Measurements from ENCODE around the gene RASGEF1C.
"Not testable (repeated sequence)": the region's sequence is repeated elsewhere in the genome, so short reads cannot be mapped to it uniquely, and the experiment has no call there.

RASGEF1C gene

GRCh38 chr5:180098991-180099732 is 109.8 kb downstream of the RASGEF1C start:
- DNase-seq = no peak

DNA sequence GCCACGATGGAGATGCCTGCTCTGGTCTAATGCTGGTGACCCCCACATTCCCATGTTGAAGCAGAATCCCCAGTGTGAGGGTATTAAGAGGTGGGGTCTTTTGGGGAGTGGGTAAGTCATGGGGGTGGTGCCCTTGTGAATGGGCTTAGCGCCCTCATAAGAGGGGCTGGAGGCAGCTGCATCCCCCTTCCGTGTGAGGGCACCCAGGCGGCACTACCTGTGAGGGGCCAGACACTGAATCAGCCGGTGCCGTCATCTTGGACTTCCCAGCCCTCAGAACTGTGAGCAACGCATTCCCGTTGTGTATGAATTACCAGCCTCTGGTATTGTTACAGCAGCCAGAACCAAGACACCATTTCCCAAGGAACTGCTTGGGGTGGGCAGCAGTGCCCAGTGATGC is 110.5 kb downstream of the RASGEF1C start:
- no peak for DNase-seq

DNA sequence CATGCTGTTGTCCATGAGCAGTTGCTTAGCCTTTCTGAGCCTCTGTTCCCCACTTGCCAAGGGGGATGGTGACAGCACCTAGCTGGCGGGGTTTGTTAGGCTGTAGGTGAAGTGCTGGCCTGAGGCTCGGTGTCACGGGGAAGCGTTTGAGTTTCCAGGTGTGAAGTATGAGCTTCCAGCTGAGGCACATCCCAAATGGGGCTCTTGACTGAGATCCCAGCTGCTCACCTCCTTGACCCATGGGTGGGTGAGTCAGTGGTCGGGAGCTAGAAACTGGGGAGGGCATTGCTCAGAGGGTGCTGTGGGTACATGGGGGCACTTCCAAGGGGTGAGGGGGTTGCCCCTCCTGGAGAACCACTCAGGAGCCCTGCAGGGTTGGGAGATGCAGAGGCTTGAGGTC is 111.1 kb downstream of the RASGEF1C start:
- no peak for DNase-seq

DNA sequence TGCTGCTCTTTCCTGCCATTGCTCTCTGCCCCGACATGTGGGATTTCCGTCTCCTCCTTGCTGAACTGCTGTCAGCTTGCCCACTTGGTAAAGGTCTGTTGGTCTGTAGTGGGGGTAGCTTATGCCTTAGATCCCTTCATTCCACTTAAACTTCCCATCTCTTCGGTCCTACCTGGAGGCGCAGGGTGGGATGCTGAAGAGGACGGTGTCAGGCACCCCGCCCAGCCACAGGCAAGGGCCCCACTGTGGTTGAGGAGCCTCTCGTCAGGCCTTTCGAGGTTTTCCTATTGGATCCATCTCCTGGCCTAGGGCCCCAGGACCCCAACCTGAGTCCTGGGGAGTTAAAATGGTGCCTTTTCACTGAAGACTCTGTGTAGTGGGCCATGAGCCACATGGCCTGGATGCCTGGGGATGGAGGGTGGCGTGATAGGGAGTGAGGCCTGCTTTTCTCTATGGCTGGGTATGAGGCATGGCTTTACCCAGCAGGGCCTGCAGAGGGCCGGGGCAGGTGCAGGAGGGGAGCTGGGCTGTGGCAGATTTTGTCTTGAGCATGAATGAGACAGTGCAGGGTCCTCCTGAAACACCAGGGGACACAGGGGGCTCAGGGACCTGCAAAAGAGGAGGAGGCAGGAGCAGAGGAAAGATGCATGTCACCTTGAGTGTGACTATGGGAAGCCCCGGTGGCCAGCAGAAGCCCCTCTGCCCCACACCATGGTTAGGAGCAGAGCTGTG is 111.7 kb downstream of the RASGEF1C start:
- DNase-seq = no peak

- no peak for DNase-seq
Observed at GRCh38 chr5:180096616-180097015, 112.4 kb downstream of the RASGEF1C start.

- no peak for DNase-seq
Observed at GRCh38 chr5:180095545-180095944, 113.5 kb downstream of the RASGEF1C start.

GRCh38 chr5:180093651-180094382 is 115.2 kb downstream of the RASGEF1C start:
- DNase-seq = peak; percentile 13

DNA sequence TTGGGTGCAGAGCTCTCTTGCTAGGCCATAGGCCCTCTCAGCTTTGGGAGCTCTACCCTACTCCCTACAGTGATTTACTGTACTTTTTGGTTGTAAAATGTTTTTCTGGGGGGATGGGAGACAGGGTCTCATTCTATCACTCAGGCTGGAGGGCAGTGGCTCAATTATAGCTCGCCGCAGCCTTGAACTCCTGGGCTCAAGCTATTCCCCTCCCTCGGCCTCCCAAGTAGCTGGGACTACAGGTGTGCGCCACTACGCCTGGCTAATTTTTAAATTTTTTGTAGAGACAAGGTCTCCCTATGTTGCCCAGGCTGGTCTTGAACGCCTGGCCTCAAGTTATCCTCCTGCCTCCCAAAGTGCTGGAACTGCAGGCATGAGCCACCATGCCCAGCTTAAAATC is 115.8 kb downstream of the RASGEF1C start:
- no peak for DNase-seq

- DNase-seq = no peak
Observed at GRCh38 chr5:180090769-180091546, 118.1 kb downstream of the RASGEF1C start.

GRCh38 chr5:180090098-180090768 is 118.8 kb downstream of the RASGEF1C start:
- DNase-seq = peak; percentile 79

DNA sequence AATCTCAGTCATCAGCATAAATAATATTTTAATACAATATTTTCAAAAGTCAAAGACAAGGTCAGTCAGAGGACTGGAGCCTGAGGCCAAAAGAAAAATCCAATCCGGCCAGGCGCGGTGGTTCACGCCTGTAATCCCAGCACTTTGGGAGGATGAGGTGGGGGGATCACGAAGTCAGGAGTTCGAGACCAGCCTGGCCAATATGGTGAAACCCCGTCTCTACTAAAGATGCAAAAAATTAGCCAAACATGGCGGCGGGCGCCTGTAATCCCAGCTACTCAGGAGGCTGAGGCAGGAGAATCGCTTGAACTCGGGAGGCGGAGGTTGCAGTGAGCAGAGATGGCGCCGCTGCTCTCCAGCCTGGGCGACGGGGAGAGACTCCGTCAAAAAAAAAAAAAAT is 119.4 kb downstream of the RASGEF1C start:
- DNase-seq = not testable (repeated sequence)

DNA sequence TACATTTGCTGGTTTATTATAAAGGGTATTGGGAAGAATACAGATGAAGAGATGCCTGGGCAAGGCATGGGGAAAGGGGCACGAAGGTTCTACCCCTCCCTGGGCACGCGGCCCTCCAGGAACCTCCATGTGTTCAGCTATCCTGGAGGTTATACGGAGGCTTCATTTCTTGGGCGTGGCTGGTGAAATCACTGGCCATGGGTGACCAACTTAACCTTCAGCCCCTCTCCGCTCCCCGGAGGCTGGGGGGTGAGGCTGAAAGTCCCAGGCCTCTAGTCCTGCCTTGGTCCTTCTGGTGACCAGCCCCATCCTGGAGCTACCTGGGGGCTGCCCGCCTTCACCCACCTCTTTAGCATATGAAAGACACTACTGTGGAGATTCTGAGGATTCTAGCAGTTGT is 120.5 kb downstream of the RASGEF1C start:
- DNase-seq = no peak

DNA sequence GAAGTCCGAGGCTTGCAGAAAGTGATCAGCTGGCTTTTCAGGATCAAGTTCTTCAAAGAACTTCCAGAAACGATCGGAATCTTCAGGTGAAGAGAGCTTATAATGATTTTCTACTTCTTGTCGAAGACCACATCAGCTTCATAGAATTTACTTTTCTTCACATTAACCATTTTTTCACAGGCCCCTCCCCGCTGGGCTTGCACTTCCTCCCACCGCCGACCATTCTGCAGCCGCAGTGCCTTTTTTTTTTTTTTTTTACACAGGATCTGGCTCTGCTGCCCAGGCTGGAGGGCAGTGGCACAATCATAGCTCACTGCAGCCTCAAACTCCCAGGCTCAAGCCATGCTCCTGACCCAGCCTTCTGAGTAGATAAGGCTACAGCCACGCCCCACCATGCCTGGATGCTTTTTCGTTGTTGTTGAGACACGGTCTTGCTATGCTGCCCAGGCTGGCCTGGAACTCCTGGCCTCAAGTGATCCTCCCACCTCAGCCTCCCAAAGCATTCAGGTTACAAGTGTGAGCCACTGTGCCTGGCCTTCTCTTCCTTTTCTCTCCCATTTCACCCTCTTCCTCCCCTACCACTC is 122.1 kb downstream of the RASGEF1C start:
- no peak for DNase-seq

DNA sequence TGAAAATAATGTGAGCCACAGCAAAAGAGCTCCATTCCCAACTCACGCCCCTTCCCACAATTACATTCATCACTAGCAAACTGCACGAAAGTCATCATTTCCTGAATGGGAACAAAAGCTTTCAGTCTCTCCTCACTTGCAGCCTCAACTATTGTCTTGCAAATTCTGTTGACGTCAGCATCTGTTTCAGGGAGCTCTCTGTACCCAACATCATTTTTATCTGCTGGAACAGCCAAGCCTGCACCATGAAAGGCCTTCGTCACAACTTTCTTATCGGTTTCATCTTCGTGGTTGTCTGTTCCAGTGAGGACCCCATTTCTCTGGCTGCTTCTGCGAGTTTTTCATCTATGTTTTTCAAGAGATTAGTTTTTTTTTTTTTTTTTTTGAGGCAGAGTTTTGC is 123.2 kb downstream of the RASGEF1C start:
- peak; percentile 27 for DNase-seq

DNA sequence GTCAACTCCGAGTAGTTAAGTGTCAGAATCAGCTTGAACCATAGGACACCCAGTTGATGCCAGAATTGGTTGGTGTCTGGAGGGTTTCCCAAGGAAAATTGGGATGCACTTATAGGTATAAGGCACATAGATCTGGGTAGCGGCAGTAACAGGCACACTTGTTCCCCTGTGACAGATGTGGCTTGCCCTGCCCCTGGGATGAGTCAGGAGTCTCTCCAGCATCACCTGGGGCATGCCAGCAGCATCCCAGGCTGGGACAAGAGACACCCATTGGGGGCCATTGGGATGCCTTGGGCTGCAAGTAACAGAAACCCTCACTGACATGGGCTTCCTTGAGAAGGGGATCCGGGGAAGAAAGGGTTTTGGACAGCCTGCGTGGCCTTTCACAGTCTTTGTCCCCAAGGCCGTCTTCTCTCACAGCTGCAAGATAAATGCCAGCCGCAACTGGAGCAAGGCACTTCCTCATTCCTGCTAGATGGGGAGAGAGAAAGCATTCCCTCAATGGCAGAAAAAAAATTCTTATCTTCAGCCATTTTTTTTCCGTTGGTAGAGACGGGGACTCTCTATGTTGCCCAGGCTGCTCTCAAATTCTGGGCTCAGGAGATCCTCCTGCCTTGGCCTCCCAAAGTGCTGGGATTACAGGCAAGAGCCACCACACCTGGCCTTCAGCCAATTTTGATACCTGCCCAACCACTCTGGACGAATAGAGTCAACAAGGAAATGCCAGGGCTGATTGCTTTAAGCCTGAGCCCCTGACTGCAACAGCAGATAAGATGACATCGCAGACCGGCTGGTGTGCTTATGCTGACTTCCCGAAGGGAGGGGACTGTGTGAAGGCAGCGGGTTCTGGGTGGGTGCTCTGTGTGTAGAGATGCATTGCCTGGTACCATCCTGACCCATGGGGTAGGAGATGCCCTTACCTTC is 124.1 kb downstream of the RASGEF1C start:
- DNase-seq = no peak

GRCh38 chr5:180083529-180084060 is 125.4 kb downstream of the RASGEF1C start:
- DNase-seq = no peak

- DNase-seq = no peak
Observed at GRCh38 chr5:180082633-180083420, 126.2 kb downstream of the RASGEF1C start.

GRCh38 chr5:180081481-180081880 is 127.5 kb downstream of the RASGEF1C start:
- no peak for DNase-seq

DNA sequence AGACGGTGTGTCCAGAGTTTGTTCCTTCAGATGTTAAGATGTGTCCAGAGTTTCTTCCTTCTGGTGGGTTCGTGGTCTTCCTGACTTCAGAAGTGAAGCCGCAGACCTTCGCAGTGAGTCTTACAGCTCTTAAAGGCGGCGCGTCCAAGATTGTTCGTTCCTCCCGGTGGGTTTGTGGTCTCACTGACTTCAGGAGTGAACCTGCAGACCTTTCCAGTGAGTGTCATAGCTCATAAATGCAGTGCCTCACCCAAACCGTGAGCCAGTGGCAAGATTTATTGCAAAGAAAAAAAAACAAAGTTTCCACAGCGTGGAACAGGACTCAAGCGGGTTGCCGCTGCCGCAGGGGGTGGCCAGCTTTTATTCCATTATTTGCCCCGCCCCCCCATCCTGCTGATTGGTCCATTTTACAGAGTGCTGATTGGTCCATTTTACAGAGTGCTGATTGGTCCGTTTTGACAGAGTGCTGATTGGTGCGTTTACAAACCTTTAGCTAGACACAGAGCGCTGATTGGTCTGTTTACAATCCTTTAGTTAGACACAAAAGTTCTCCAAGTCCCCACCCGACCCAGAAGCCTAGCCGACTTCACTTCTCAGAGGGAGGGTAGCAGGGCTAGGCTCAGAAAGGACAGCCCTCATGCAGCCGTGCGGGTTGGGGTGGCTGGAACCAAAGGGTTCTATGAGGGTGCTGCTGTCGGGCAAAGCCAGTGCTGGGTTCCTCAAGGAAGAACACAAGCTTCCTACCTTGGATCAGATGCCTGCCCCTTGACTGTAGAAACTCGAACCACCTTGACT is 128.3 kb downstream of the RASGEF1C start:
- peak; percentile 62 for DNase-seq

Measured in CD4-positive, alpha-beta T cell treated with Interleukin-17A for 1 hour (primary cell).